ENCODE results near the gene PLCB1. TPM values are rescaled to one million over a fixed set of nuclear protein-coding genes. Genes with fewer than 3 reads are reported as not detected.

Gene PLCB1
- total RNA-seq, 1 experiment from 2014 or later, result 11.3 TPM

- Mint-ChIP-seq H3K4me1 (peaks cover 32% of the 10 kb centered on the region), H3K36me3 (no peaks in the 10 kb centered on the region), H3K4me3 (no peak overlapping the region), H3K27ac (no peak overlapping the region), H3K27me3 (ENCODE audit: low read depth) (no peaks in the 10 kb centered on the region), H3K9me3 (no peaks in the 10 kb centered on the region)
- ChIA-PET CTCF (no interaction called here), POLR2A (no interaction called here)
- TF ChIP-seq CREM (CRISPR knock-in tag; IDR thresholded peaks at IDR 0.05) (no peak), TCF7 (CRISPR knock-in tag; IDR thresholded peaks at IDR 0.05; ENCODE audit: low read depth) (no peak), NFYB (CRISPR knock-in tag; conservative IDR thresholded peaks at IDR 0.05; ENCODE audit: low read depth) (no peak), ZNF423 (CRISPR knock-in tag; IDR thresholded peaks at IDR 0.05) (no peak), ZMAT4 (CRISPR knock-in tag; IDR thresholded peaks at IDR 0.05) (no peak), E2F1 (CRISPR knock-in tag; IDR thresholded peaks at IDR 0.05) (no peak), ARID4B (CRISPR knock-in tag; IDR thresholded peaks at IDR 0.05; ENCODE audit: borderline replicate concordance) (no peak)
- DNase-seq (ENCODE audit: low spot score), result no peak
- no peak for ATAC-seq
Measured at GRCh38 chr20:8310618-8311017, 178.6 kb downstream of the PLCB1 start.

GRCh38 chr20:8313073-8313472, 181.0 kb downstream of the PLCB1 start:
- H3K9me3 Mint-ChIP-seq, result no peaks in the 10 kb centered on the region
- CTCF ChIA-PET, result no interaction called here
- no peak overlapping the region for H3K27ac Mint-ChIP-seq
- TF ChIP-seq JAZF1 (CRISPR knock-in tag; IDR thresholded peaks at IDR 0.05), result no peak
- TF ChIP-seq TEAD1 (CRISPR knock-in tag; IDR thresholded peaks at IDR 0.05), result no peak
- no peak for TF ChIP-seq ATF6 (CRISPR knock-in tag; IDR thresholded peaks at IDR 0.05)
- TF ChIP-seq ETV6 (CRISPR knock-in tag; IDR thresholded peaks at IDR 0.05), result no peak
- TF ChIP-seq FOXP4 (CRISPR knock-in tag; IDR thresholded peaks at IDR 0.05), result no peak
- no peak for TF ChIP-seq CREM (CRISPR knock-in tag; IDR thresholded peaks at IDR 0.05)
- no peak for TF ChIP-seq E2F1 (CRISPR knock-in tag; IDR thresholded peaks at IDR 0.05)
- no peak for TF ChIP-seq ARID4B (CRISPR knock-in tag; IDR thresholded peaks at IDR 0.05; ENCODE audit: borderline replicate concordance)
- TF ChIP-seq TEAD4 (CRISPR knock-in tag; IDR thresholded peaks at IDR 0.05), result no peak
- no peak for TF ChIP-seq MAX (CRISPR knock-in tag; IDR thresholded peaks at IDR 0.05)
- no peak for TF ChIP-seq ZNF425 (CRISPR knock-in tag; conservative IDR thresholded peaks at IDR 0.05)
- TF ChIP-seq TCF7 (CRISPR knock-in tag; IDR thresholded peaks at IDR 0.05; ENCODE audit: low read depth), result no peak
- TF ChIP-seq OVOL2 (CRISPR knock-in tag; IDR thresholded peaks at IDR 0.05; ENCODE audit: borderline replicate concordance), result no peak

More at GRCh38 chr20:8313073-8313472, 181.0 kb downstream of the PLCB1 start:
- H3K36me3 Mint-ChIP-seq, result no peaks in the 10 kb centered on the region
- ATAC-seq (no peak), DNase-seq (ENCODE audit: low spot score) (no peak)
- POLR2A ChIA-PET, result no interaction called here
- H3K4me3 Mint-ChIP-seq, result no peak overlapping the region
- H3K4me1 Mint-ChIP-seq, result peaks cover 29% of the 10 kb centered on the region
- H3K27me3 Mint-ChIP-seq (ENCODE audit: low read depth), result no peaks in the 10 kb centered on the region

Data from WTC11 (cell line).